SKM-1 treated with dmso at 0.1 percent for 144 hours (cell line): ENCODE measurements around the gene PRM1.

ENCODE experiments used
- DNase-seq: peaks from one replicate; lab custom pipeline; 2025; ENCODE audit not compliant: unreplicated experiment; lab: John Stamatoyannopoulos, UW

The PRM1 gene

DNA sequence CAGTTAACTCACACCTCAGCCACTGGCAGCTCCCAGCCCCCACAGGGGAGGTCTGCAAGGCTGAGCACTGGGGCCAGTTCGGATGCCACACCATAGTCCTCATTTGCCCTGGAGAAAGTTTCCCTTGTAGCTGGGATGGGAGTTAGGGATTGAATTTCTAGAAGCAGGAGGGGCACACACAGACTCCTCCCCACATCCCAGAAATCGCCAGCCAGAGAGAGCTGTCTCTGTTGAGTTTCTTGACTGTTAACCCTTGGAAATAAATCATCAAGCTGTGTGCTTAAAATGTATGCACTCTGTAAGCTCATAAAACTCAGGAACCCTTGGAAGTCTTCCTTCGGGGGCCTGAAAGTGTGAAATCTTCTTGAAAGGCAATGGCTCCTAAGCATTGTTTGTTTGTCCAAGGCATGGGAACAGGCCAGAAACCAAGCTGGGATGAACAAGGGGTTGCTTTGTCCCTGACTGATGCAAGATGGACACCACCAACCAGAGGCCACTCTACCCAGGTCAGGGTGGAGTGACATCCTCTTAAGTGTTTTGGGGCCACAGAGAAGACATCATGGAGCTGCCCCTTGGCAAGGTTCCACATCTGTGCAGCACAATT, 7.3 kb downstream of the PRM1 start:
- DNase-seq, result no peak

DNA sequence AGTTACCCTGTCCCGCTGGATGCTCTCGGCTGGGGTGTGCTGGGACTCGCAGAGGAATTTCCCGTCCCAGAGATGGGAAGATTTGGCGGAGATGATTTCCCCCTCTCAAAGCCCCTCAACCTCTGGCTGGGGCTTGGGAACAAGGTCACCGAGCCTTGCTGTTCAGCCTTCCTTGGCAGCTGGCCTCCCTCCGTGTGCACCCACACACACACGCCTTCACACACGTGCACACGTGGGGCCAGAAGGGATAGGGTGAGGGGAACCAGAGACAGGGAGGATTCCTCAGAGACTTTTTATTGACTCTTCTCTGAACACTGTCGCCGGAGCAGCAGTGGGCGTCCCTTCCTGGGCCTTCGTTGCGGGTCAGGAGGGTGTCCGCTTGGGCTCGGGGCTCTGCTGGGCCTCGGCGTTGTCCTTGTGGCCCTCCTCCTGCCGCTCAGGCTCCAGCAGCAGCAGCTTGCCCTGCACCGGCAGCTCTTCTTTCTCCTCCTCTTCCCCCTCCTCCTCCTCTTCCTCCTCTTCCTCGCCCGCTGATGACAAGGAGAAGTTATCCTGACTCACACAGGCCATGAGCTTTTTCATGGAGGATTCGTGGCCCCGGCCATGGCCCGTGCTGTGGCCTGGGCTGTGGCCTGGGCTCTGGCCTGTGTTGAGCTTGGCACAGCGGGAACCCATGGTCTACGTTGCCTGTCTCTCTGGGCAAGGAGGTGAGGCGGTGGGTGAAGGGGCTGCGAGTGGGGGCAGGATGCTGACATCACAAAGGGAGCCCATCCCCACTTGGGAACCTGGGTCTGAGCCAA, 8.0 kb downstream of the PRM1 start, which contains the start of gene PRM3:
Gene PRM3 (minus strand): TSS at position 709 of the 800 bp plus-strand sequence. CDS start 34 bp downstream, at position 675.
- no peak for DNase-seq

DNA sequence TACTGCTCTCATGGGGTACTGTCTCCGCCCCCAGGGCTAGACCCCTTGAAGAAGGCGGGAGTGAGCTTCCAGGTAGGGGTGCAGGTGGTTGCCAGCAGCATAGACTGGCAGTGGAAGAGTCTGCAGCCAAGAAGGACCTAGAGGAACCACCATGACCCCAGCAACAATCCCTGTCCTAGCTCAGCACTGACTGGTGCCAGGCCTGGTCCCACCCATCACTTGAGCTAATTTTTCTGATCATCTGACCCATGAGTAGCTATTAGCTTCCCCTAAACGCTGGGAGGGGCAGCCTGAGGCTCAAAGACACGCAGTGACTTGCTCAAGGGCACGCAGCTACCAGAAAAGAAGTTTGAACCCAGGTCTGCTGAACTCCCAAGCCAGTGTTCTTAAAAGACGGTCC, 8.6 kb downstream of the PRM1 start:
- DNase-seq, result no peak

DNA sequence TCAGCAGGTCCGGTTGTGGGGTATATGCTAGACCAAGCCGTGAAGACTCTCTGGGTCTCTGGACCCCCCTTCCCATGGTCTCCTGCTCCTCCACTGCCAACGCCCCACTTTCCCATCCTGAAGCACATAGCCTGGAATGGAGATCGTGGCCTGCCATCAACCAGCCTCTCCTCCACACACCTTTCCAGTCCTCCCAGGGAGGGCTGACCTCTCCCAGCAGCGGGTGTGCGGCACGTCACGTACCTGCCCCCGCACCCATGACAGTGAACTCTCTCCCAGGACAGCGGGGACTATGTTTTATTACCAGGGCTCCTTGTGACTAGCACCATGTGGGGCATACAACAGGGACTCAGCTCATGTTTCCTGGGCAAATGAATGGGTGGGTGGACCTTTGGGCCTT, 9.5 kb downstream of the PRM1 start:
- no peak for DNase-seq

DNA sequence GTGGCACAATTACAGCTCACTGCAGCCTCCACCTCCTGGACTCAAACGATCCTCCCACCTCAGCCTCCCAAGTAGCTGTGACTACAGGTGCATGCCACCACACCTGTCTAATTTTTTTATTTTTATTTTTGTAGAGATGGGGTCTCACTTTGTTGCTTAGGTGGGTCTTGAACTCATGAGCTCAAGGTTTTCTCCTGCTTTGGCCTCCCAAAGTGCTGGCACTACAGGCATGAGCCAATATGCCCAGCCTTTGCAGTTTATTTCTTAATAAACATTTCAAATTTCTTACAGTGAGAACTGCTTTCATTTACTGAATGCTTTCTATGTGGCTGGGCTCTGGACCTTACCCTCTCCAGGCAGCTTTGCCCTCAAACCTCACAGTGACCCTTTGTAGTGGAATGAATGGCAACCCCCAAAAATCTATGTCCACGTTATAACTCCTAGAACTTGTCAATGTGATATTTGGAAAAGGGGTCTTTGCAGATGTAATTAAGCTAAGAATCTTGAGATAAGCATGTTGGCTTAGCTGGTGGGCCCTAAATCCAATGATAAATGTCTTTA, 10.4 kb downstream of the PRM1 start:
- DNase-seq, result no peak

DNA sequence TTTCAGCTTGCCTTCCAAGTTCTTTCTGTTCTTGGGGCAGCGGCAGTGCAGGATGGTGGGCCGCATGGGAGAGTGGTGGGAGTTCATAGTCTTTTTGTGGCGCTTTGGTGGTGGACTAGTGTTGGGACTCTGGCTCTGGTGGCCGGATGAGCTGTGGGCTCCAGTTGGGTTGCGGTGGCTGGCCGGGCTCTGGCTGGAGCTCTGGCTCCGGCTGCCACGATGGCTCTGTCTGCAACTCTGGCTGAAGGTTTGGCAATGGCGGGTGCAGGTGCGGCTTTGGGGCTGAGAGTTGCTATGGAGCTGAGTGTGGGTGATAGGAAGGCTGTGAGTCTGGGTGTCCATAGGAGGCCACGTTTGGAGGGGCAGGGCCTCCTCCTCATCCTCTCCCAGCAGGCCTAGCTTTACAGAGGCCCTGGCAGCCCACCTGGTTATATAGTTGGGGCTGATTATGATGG, 12.2 kb downstream of the PRM1 start, which contains the start of gene TNP2:
Gene TNP2 (minus strand): TSS at position 405 of the 455 bp plus-strand sequence. CDS start 63 bp downstream, at position 342.
- no peak for DNase-seq

DNA sequence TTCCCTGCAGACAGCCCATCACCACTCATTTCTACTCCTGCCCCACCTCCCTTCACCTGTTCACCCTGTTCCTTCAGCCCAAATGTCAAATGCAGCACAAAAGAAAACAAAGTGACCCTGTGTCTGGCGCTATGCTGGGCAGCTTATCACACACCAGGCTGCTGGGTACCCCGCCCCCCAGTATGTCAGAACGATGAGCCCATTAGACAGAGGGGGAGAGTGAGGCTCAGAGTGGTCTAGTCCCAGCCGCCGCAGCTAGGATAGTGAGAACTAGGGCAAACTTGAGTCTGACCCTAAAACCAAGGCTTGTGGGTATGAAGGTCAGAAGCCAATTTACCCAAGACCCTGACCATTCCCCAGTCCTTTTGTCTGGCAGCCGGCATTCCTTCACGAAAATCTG, 16.0 kb downstream of the PRM1 start:
- no peak for DNase-seq

DNA sequence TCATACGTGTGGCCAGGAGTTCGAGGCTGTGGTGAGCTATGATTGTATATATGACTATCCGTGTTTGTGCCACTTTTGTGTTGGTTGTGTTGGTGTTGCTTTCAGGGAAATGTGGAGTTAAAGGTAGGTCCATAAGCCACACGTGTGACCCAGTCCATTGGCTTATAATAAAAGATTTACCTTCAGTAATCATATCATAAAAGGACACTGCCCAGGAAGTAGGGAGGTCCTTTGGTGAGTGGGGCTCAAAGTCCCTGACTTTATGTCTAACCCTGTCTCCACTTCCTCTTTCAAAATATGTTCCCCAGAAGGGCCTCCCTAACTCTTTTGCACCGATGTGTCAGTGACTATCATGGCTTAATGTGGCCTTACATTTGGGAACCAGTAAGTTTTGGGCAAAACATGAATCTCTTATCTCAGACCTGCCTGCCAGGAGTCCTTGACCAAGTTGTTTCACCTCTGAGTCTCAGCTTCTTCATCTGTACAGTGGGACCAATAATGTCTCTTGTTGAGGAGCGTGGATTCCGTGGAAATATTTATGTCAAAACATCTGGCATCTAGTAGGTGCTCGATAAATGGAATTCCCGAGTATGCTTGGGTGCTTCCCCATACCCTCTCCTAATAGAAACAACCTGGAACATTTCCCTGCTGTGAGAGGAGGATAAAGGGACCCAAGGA, 16.8 kb downstream of the PRM1 start:
- DNase-seq, result peak; percentile 51

DNA sequence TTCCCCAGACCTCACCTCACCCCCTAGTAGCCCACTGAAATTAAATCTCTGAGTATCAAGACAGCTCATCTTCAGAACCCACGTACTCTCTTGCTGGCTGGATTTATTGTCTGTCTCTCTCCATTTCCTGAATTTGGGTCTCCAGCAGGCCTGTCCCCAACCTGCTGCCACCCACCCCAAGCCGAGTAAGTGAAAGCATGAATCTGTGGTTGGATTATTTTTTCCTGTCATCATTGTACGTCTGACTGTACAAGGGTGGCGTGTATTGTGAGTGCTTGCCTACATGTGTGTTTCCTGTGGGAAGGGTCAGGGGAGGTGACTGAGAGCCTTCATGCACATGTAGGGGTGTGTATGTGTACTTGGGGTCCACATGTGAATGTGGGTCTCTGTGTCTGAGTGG, 17.4 kb downstream of the PRM1 start:
- DNase-seq, result no peak

DNA sequence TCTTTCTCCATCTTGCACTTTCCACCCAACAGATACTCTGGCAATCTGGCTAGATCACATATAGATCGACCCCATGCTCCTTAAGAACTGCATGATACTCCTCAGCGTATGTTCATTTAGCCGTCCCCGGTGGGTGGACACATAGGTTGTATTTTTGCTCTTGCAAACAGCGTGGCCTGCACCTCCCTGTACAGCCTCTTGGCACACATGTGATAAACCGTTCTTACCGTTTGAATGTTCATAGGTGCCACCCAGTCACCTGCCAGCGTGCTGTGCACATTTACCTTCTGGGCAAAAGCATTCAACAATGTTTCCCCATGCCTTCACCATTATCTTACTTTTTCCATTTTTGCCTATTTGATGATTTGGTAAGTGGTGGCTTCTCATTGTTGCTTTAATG, 18.2 kb downstream of the PRM1 start:
- DNase-seq, result no peak

DNA sequence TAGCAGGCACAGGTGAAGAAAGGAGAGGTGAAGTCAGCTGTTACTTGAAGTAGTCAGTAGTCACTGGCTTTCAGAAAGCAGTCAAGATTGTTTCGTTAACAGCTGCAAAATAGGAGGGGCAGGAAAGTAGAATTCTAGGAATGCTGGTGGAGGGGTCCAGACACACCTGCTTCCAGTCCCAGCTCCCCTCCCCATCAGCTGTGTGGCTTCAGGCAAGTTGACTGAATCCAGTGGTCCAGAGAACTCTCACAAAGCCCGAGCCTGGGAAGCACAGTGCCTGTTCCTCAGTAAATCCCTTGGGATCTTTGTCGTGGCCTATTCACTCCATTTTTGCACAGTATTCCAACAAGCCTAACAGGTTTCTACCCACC, 20.5 kb downstream of the PRM1 start:
- DNase-seq, result no peak

DNA sequence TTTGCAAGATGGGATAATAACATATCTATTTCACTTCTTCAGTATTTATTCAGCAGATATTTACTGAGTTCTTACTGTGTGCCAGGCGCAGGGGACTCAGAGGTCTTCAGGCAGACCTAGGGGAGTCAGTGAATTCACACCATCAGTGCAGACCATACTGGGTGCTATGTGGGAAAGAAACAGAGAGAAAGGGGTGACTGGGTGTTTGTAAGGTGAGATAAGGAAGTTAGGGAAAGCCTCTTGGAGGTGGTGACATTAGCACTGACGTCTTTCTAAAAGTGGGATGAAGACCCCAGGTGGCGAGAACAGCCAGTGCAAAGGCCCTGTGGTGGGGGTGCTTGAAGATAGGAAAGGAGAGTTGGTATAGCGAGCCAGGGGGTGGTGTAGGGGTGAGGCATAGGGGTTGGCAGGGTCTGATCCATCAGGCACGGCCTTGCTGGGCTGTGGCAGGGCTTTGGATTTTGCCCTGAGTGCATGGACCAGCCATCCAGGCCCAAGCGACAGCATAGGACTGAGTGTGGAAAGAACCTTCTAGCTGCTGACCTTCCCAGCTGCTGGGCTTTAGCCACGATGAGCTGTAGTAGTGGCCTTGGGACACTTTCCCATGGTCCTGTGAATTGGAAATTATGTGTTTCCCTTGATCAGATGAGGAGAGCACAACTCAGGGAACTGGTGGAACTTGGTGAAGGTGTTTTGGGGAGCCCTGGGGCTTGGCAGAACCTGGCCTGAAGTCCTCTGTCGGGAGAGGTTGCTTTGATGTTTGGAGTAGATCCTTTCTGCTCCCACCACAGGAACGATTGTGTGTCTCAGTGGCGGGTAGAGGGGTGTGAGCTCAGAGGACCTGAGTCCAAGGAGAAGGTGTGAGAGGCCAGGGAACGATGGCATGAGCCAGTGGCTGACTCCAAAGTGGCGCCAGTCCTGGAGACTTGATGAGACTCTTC, 21.2 kb downstream of the PRM1 start:
- DNase-seq, result no peak

DNA sequence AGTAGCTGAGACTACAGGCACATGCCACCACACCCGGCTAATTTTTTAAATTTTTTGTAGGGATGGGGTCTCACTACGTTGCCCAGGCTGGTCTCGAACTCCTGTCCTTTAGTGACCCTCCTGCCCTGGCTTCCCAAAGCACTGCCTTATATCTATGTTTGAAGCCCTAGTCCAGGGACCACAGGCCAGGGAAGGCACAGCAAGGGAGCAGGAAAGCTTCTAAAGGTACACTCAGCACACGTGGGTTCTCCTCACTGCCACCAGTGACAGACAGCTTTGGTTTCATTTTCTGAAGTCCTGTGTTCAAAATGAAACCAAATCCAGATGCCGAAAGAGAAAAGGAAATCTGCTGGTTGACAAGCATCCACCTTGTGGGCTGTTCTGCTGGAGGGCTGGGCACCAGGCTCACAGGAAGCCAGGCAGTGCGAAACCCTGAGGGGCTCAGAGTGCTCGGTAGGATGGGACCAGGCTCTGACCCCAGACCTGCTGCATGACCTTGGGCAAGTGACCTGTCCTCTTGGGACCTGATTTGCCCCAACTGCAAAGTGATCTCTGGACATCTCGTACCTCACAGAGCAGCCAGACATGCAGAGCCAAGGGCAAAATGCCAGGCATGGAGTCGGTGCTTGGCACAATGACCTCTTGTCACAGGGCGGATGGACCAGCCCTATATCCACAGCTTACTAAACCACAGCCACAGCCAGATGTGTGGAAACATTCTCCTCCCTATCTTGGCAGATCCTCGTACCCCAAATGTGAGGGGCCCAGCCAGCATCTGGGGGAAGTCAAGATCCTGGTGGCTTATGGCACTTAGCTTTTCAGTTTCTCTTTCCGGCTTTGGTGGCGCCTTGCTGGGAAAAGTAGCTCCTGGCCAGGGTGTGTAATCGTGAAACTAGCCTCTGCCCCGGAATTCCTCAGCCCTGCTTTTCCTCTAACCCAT, 22.3 kb downstream of the PRM1 start:
- no peak for DNase-seq

DNA sequence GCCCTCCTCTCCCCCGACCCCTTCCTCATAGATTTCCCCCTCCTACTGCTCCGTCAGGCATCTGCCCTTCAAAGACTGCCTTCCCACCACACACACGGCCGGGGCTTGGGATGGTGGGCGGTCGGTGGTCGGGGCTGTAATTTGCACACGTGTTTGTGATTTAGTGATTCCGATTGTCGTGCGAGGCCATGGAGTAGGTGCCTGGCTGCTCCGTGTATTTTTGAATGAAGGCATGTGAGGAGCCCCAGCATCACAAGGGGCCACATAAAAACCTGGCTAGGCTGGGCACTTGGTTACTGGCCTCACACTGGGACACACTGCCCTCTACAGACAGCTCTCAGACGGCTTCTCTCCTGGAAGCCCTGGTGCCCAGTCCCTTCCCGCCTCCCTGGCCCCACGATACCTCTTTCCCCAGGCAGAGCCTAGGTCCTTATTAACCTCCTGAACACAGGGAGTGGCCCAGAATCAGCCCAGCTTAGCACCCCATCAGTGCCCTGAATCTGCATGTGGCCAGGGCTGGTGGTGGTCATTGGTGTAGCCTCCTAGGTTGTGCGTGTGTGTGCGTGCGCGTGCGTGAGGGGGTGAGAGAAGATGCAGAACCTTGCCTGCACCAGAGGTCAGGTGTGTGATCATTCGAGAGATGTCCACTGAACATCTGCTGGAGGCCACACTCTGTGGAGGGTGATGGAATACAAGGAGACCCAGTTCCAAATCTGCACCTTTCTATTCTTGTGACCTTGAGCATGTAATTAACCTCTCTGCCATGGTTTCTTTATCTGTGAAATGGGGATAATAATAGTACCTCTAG, 23.8 kb downstream of the PRM1 start:
- DNase-seq, result peak; percentile 68

DNA sequence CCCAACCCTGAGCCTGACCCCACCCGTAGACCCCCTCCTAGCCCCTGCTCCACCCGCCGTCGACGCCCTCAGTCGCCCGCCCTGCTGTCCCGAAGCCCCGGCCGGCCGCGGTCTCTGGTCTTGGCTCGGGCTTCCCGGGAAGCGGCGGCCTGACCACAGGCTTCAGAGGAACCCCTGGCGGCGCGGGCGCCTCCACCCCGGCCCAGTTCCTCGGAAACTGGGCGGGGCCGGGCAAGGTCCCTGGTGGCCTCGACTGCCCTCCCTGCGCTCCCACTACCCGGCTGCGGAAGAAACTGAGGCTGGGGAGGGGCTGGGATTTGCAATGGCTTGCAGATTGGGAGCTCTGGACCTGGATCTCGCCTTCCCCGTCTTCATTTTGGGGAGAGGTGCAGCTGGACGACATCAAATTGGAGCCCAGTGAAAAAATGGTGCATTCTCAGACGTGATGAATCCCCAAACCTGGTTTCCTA, 24.4 kb downstream of the PRM1 start:
- no peak for DNase-seq

DNA sequence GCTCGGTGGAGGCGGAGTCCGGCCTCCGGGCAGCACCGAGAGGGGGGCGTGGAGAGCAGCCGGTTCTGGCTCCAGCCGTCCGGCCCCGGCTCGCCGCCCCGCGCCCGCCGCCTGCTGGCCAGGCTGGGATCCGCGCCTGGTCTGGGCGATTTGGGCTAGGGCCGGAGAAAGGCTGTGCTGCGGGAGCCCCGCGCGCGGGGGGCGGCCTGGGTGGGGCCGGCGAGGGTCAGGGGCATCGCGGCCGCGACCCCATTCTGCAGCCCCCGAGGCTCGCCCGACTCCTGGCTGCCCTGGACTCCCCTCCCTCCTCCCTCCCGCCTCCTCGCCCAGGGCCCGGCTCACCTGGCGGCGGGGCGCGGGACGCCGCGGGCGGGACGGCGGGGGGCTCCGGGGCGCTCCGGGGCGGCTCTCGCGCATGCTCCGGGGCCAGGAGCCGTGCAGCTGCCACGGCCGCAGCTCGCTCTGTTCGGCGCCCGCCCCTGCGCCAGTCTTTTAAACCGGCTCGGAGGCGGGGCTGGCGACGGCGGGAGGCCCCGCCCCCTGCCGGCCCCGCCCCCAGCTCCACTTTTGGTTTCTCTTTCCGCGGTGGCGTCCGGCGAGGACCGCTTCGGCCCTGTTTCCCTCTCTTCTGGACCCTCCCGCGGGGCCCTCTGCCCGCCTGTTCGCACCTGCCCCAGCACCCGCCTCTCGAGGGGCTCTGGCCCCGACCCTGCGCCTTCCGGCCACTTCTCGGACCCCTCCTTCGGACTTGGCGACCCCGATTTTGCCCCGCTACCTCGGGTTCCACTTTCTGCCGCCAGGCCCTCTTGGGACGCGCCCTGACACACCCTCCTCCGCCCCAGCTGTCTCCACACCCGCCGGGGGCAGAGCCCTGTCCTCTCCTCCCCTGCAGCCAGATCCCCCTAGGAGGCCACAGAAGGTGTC, 25.1 kb downstream of the PRM1 start, which contains the start of gene SOCS1:
Gene SOCS1 (minus strand): TSS at position 468 of the 924 bp plus-strand sequence. CDS start 726 bp downstream, outside the sequence.
- DNase-seq, result peak; percentile 80
